H7 (cell line): ENCODE measurements around the gene ARL17A. TPM values are rescaled to one million over a fixed set of nuclear protein-coding genes. Genes with fewer than 3 reads are reported as not detected.
"Not testable (repeated sequence)": the region's sequence is repeated elsewhere in the genome, so short reads cannot be mapped to it uniquely, and the experiment has no call there.

Experiments used
- DNase-seq: peaks from one replicate; pipeline ENCODE4 v3.0.0; 2012
- H3K27me3 ChIP-seq: 2 replicates; pipeline ENCODE4 v1.6.0; 2011; ENCODE audit warnings: mild to moderate bottlenecking, low read length; ENCODE audit not compliant: control insufficient read depth, insufficient read depth
- H3K36me3 ChIP-seq: replicated peaks from 2 replicates; pipeline ENCODE4 v1.5.1; 2011; ENCODE audit warnings: low read length; ENCODE audit not compliant: control insufficient read depth, insufficient read depth
- H3K4me3 ChIP-seq: 2 replicates; pipeline ENCODE4 v1.5.1; 2011; ENCODE audit warnings: low read depth, mild to moderate bottlenecking, control low read depth, low read length, moderate library complexity; ENCODE audit not compliant: insufficient read depth
- total RNA-seq: library from RNA; depleted of rRNA; stranded (reverse); fragments of >200 nt; shearing (Covaris generic); gene quantifications from 2 replicates; pipeline ENCODE4 v1.2.3, GENCODE V29; 2014

ARL17A gene
- total RNA-seq, 1 experiment from 2014 or later, result 4.9 TPM

GRCh38 chr17:46590157-46591146 lies 11.0 kb upstream of the ARL17A start, which contains the start of gene NSF:
NSF (plus strand) TSS chr17:46590669; CDS start chr17:46590776, 107 bp downstream.
- not testable (repeated sequence) for H3K4me3 ChIP-seq, DNase-seq, H3K27me3 ChIP-seq, H3K36me3 ChIP-seq

- not testable (repeated sequence) for DNase-seq, H3K4me3 ChIP-seq, H3K27me3 ChIP-seq, H3K36me3 ChIP-seq
These were observed 6.0 kb upstream of the ARL17A start for GRCh38 chr17:46585444-46585843.

GRCh38 chr17:46580082-46580481 lies 591 bp upstream of the ARL17A start:
- DNase-seq, H3K4me3 ChIP-seq, H3K36me3 ChIP-seq, H3K27me3 ChIP-seq: not testable (repeated sequence)

GRCh38 chr17:46571796-46572195 lies 7.7 kb downstream of the ARL17A start:
- not testable (repeated sequence) for H3K27me3 ChIP-seq, H3K36me3 ChIP-seq, DNase-seq, H3K4me3 ChIP-seq

DNA sequence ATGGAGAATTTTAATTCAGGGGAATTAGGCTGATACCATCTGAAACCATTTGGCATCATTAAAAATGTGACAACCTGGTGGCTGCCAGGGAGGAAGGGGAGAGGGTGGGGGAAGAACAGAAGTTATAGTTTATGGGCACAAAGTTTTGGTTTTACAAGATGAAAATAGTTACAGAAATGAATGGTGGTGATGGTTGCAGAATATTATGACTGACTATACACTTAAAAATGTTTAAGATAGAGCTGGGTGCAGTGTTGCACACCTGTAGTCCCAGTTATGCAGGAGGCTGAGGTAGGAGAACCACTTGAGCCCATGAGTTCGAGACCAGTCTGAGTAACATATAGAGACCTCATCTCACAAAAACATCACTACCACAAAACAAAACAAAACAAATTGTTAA lies 12.5 kb downstream of the ARL17A start:
- DNase-seq, result not testable (repeated sequence)

GRCh38 chr17:46566284-46566683 lies 13.2 kb downstream of the ARL17A start:
- H3K27me3 ChIP-seq, H3K4me3 ChIP-seq, DNase-seq, H3K36me3 ChIP-seq: not testable (repeated sequence)

More for the DNA sequence above, 12.5 kb downstream of the ARL17A start:
- not testable (repeated sequence) for H3K27me3 ChIP-seq, H3K36me3 ChIP-seq, H3K4me3 ChIP-seq

DNA sequence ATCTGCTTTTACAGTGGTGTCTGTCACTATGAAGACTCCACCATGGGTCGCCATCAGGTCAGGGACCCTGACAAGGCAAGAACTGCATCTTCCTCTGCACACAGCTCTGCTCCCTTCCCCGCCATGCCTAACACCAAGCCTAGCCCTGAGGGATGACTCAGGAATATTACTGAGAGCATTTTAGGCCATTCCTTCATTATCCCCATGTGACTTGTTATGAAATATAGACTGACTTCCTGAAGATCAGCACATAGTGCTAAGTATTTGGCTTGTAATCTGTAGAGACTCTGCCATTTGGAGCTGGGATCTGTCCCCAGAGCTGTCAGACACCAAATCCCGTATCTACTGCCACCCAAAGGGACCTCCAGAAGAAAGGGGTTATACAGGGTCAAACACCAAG lies 19.4 kb downstream of the ARL17A start:
- H3K36me3 ChIP-seq, H3K27me3 ChIP-seq, H3K4me3 ChIP-seq, DNase-seq: not testable (repeated sequence)

DNA sequence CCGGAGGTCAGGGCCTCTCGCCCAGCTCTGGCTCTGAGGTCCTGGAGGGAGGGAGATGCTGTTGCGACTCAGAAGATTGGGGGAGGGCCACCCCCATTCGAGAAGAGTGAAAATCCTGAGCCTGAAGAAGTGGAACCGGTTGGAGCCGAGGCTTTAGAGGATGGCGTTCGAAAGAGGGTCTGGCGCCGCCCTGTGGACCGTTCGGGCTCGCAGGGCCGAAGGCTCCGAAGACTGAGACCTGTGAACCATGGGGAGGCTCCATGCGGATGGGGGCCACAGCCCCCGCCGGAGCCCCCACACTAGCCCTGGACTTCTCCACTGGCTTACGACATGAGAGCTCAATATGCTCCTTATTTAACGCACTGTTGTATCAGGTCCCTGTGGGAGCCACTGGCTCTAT lies 20.3 kb downstream of the ARL17A start:
- H3K4me3 ChIP-seq, DNase-seq, H3K27me3 ChIP-seq, H3K36me3 ChIP-seq: not testable (repeated sequence)

- H3K36me3 ChIP-seq, DNase-seq, H3K4me3 ChIP-seq, H3K27me3 ChIP-seq: not testable (repeated sequence)
These were observed 30.9 kb downstream of the ARL17A start for GRCh38 chr17:46548607-46549006.

DNA sequence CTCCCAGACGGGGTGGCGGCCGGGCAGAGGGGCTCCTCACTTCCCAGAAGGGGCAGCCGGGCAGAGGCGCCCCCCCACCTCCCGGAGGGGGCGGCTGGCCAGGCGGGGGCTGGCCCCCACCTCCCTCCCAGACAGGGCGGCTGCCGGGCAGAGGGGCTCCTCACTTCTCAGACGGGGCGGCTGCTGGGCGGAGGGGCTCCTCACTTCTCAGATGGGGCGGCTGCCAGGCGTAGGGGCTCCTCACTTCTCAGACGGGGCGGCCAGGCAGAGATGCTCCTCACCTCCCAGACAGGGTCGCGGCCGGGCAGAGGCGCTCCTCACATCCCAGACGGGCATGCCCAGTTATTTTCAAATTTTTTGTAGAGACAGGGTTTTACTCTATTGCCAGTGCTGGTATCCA lies 44.8 kb downstream of the ARL17A start:
- not testable (repeated sequence) for H3K36me3 ChIP-seq, H3K27me3 ChIP-seq, H3K4me3 ChIP-seq, DNase-seq

DNA sequence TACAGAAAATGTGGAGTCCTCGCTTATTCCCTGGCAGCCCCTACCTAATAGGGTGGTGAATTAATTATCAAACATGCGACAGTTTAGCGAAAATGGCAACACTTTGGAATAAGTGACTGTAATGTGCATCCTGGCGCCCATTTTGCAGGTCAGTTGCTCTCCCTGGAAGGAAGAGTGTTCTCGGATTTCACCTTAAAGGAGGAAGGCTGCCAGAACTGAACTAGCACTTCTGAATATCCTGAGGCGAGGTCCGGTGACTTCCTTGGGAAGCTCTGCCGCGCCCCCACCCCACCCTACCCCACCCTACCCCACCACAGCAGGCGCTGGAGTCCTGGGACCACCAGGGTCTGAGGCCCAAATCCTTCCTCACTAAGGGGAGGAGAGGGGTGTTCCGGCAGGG lies 67.3 kb downstream of the ARL17A start, which contains the start of gene LRRC37A2:
Gene LRRC37A2 (plus strand): TSS at position 301 of the 400 bp plus-strand sequence. CDS start 245 bp downstream, outside the sequence.
- H3K4me3 ChIP-seq, H3K36me3 ChIP-seq, DNase-seq, H3K27me3 ChIP-seq: not testable (repeated sequence)

DNA sequence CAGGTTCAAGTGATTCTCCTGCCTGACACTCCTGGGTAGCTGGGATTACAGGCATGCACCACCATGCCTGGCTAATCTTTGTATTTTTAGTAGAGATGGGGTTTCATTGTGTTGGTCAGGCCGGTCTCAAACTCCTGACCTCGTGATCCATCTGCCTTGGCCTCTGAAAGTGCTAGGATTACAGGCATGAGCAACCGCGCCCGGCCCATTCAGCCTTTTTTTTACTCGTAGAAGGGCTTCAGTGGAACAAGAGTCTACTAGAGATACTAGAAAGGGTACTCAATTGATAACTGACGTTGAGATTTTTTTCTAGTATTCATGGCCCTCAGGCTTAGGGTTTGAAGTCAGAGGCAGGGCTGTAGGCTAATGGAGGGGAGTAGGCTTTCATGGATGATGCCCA lies 73.6 kb downstream of the ARL17A start:
- H3K4me3 ChIP-seq, DNase-seq, H3K36me3 ChIP-seq, H3K27me3 ChIP-seq: not testable (repeated sequence)

GRCh38 chr17:46499437-46500139 lies 79.9 kb downstream of the ARL17A start:
- DNase-seq, H3K27me3 ChIP-seq, H3K36me3 ChIP-seq, H3K4me3 ChIP-seq: not testable (repeated sequence)

DNA sequence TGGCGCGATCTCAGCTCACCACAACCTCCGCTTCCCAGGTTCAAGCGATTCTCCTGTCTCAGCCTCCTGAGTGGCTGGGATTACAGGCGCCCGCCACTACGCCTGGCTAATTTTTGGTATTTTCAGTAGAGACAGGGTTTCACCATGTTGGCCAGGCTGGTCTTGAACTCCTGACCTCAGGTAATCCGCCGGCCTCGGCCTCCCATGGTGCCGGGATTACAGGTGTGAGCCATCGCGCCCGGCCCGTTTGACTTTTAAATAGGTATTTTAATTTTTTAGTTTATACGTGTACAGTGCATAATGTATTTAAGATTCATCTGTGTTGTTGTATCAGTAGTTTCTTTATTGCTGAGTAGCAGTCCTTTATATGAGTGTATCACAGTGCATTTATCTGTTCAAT lies 87.5 kb downstream of the ARL17A start:
- not testable (repeated sequence) for H3K27me3 ChIP-seq, DNase-seq, H3K36me3 ChIP-seq, H3K4me3 ChIP-seq

DNA sequence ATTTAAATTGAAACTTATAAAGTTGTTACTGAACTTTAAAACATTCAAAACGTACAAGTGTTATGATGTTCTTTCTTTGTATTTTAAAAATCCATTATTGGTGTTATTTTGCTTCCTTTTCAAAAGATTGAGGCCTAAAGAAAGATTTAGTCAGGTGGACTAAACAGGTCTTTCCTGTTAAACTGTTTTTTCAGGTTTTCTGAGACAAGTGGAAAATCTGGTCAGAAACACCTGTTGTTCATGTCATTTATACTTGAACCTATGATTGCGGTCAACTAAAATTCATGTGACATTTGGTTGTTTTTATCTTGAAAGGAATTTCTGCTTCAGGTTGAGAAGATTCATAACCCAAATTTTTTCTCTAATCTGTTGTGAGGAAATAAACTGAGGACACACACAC lies 98.2 kb downstream of the ARL17A start:
- DNase-seq, H3K27me3 ChIP-seq, H3K4me3 ChIP-seq, H3K36me3 ChIP-seq: not testable (repeated sequence)
